Measurements from ENCODE around the gene SLC38A10. TPM values are rescaled to one million over a fixed set of nuclear protein-coding genes. Genes with fewer than 3 reads are reported as not detected.

The SLC38A10 gene
- total and polyA plus RNA-seq, 2 of the 4 experiments (the other 2 are of a cell fraction): 12.7 to 46.7 TPM

DNA sequence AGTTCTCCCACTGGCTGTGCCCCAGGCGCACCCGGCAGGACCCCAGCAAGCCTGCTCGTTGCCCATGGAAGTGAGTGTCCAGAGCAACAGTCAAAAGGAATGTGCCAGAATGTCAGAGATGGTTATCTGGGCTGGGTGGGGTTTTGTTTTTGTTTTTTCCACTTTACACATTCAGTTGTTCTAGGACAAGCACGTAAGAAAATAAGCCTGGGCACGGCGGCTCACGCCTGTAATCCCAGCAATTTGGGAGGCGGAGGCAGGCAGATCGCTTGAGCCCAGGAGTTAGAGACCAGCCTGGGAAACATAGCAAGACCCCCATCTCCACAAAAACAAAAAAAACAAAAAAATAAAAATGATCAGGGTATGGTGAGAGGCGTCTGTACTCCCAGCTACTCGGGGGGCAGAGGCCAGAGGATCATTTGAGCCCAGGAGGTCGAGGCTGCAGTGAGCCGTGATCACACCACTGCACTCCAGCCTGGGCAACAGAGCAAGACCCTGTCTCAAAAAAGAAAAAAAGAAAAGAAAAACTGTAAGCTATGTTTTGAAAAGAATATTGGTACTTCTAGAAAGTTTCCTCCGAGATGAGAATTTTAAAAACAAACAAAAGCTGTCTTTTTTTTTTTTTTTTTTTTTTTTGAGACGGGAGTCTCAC lies 47.6 kb downstream of the SLC38A10 start:
- in situ Hi-C loops (cut with MboI; ENCODE audit: low sequenced_read_pairs): no loop called here
- Histone ChIP-seq H3K4me1 (ENCODE audit: control insufficient read depth, insufficient read depth, low read length) (peaks cover 7% of the 10 kb centered on the region), H3K79me1 (ENCODE audit: low read depth in 1 of 2, low read length in 2 of 2) (peaks cover 0 to 22% of the 10 kb centered on the region in 2 experiments; a peak in 2 of 4 replicates), H3K27me3 (ENCODE audit: control insufficient read depth, insufficient read depth, low read length) (no peaks in the 10 kb centered on the region), H3K36me3 (ENCODE audit: control insufficient read depth, insufficient read depth, low read length) (peaks cover 30% of the 10 kb centered on the region), H2AFZ (replicated peaks; ENCODE audit: low read length, poor library complexity) (no peak overlapping the region), H4K91ac (ENCODE audit: insufficient read depth, low read depth, low read length) (no peak overlapping the region), H2BK120ac (ENCODE audit: low read depth, low read length) (no peak overlapping the region), H3K9me3 (ENCODE audit: control insufficient read depth, insufficient read depth, low read length) (no peaks in the 10 kb centered on the region), H3K9ac (ENCODE audit: low read depth, low read length) (no peak overlapping the region), H4K20me1 (ENCODE audit: insufficient read depth, low read length) (peaks cover 16% of the 10 kb centered on the region), H3K4me3 (ENCODE audit: insufficient read depth, low read depth, low read length) (no peak overlapping the region), H3K9me1 (ENCODE audit: insufficient read depth, low read length) (0 out of 2 replicates have a peak, but pooled peaks cover 3% of the 10 kb centered on the region), H2AK5ac (ENCODE audit: low read depth, low read length) (no peak overlapping the region), H2AK9ac (replicated peaks; ENCODE audit: low read depth, low read length, poor library complexity) (no peak overlapping the region), H4K5ac (ENCODE audit: low read depth, low read length) (no peak overlapping the region), H3K56ac (ENCODE audit: extremely low read depth, insufficient read depth, low read length) (no peak overlapping the region), H3K23ac (ENCODE audit: low read depth, low read length) (no peak overlapping the region), H3K4ac (ENCODE audit: low read depth, low read length) (no peak overlapping the region), H3K14ac (replicated peaks; ENCODE audit: low read depth, low read length) (no peak overlapping the region), H3K4me2 (ENCODE audit: low read depth, low read length) (no peak overlapping the region), H3K27ac (ENCODE audit: insufficient read depth, low read length) (no peak overlapping the region), H3K18ac (ENCODE audit: low read depth, low read length) (no peak overlapping the region), H2BK20ac (ENCODE audit: low read depth, low read length) (no peak overlapping the region), H2BK15ac (ENCODE audit: low read depth, low read length) (no peak overlapping the region), H4K8ac (ENCODE audit: low read depth in 2 of 2, low read length in 2 of 2) (no peak overlapping the region), H2BK5ac (ENCODE audit: low read depth, low read length, poor library complexity, severe bottlenecking) (no peak overlapping the region)
- 100% methylated on average over 2 of the region's 15 CpGs; no CpG with 5 or more reads in 1 of the 2 experiments for WGBS, 2 experiments (ENCODE audit: extremely low coverage in 2 of 2, insufficient read length in 1 of 2)
- no TSS peak for BruUV-seq (replicated peaks)
- DNase-seq: no peak
- no peak for TF ChIP-seq CHD1 (IDR thresholded peaks at IDR 0.05; ENCODE audit: low read depth, low read length)
- no peak for TF ChIP-seq RCOR1 (IDR thresholded peaks at IDR 0.05; ENCODE audit: insufficient replicate concordance, low read length)
- TF ChIP-seq RAD21 (IDR thresholded peaks at IDR 0.05; ENCODE audit: low read length): no peak
- no peak for TF ChIP-seq ELK1 (IDR thresholded peaks at IDR 0.05; ENCODE audit: borderline replicate concordance, low read depth, low read length)
- TF ChIP-seq MAFK (IDR thresholded peaks at IDR 0.05; ENCODE audit: low read depth, low read length): no peak
- TF ChIP-seq, protein P1, sequence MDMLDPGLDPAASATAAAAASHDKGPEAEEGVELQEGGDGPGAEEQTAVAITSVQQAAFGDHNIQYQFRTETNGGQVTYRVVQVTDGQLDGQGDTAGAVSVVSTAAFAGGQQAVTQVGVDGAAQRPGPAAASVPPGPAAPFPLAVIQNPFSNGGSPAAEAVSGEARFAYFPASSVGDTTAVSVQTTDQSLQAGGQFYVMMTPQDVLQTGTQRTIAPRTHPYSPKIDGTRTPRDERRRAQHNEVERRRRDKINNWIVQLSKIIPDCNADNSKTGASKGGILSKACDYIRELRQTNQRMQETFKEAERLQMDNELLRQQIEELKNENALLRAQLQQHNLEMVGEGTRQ (IDR thresholded peaks at IDR 0.05; ENCODE audit: low read depth, low read length): no peak
- no peak for TF ChIP-seq FOS (IDR thresholded peaks at IDR 0.05; ENCODE audit: low read depth, low read length)
- TF ChIP-seq SMC3 (IDR thresholded peaks at IDR 0.05; ENCODE audit: low read depth, low read length): no peak
- ChIA-PET CTCF (no interaction called here), POLR2A (ENCODE audit: unreplicated experiment) (no interaction called here)
- intact Hi-C loops (cut with micrococcal nuclease): no loop called here
- dilution Hi-C loops (cut with HindIII; ENCODE audit: low sequenced_read_pairs, unreplicated experiment): no loop called here
- ATAC-seq (ENCODE audit: low read depth): no peak

Measured in IMR-90 (cell line).